Measurements from ENCODE around the gene POMC. TPM values are rescaled to one million over a fixed set of nuclear protein-coding genes. Genes with fewer than 3 reads are reported as not detected.

The POMC gene
- total RNA-seq, 2 donors from 2014 or later = 8.0 to 12.5 TPM

- H3K27ac Mint-ChIP-seq = no peak overlapping the region
- H3K36me3 Mint-ChIP-seq (ENCODE audit: insufficient read depth in 2 of 2) = no peaks in the 10 kb centered on the region
- H3K4me3 Mint-ChIP-seq = no peak overlapping the region
- DNase-seq (no peak), ATAC-seq (replicated peaks in 1 of 2) (no peak)
- H3K4me1 Mint-ChIP-seq (ENCODE audit: low read depth) = peaks cover 13% of the 10 kb centered on the region
- no peaks in the 10 kb centered on the region for H3K27me3 Mint-ChIP-seq (ENCODE audit: low read depth)
- H3K9me3 Mint-ChIP-seq = no peaks in the 10 kb centered on the region
These were observed 29.2 kb upstream of the POMC start for GRCh38 chr2:25197336-25198208.

GRCh38 chr2:25194576-25195122, 26.3 kb upstream of the POMC start:
- no peak for DNase-seq
- Mint-ChIP-seq H3K4me3 (no peak overlapping the region), H3K4me1 (ENCODE audit: low read depth) (peaks cover 6% of the 10 kb centered on the region), H3K9me3 (no peaks in the 10 kb centered on the region), H3K27me3 (ENCODE audit: low read depth) (no peaks in the 10 kb centered on the region), H3K36me3 (ENCODE audit: insufficient read depth in 2 of 2) (no peaks in the 10 kb centered on the region), H3K27ac (no peak overlapping the region)
- ATAC-seq (replicated peaks in 1 of 2) = no peak

- no peak for ATAC-seq (replicated peaks in 1 of 2)
These were observed 22.2 kb upstream of the POMC start for GRCh38 chr2:25190536-25190935.

GRCh38 chr2:25188405-25188804, 20.0 kb upstream of the POMC start:
- no peak for DNase-seq
- H3K27ac Mint-ChIP-seq = no peak overlapping the region
- no peak overlapping the region for H3K4me3 Mint-ChIP-seq
- peaks cover 5% of the 10 kb centered on the region for H3K27me3 Mint-ChIP-seq (ENCODE audit: low read depth)
- ATAC-seq (replicated peaks in 1 of 2) = no peak
- H3K9me3 Mint-ChIP-seq = no peaks in the 10 kb centered on the region
- H3K4me1 Mint-ChIP-seq (ENCODE audit: low read depth) = no peaks in the 10 kb centered on the region
- H3K36me3 Mint-ChIP-seq (ENCODE audit: insufficient read depth in 2 of 2) = no peaks in the 10 kb centered on the region

More at GRCh38 chr2:25190536-25190935, 22.2 kb upstream of the POMC start:
- H3K4me1 Mint-ChIP-seq (ENCODE audit: low read depth) = no peaks in the 10 kb centered on the region
- no peaks in the 10 kb centered on the region for H3K9me3 Mint-ChIP-seq
- H3K27ac Mint-ChIP-seq = peak overlapping the region; percentile 8
- H3K27me3 Mint-ChIP-seq (ENCODE audit: low read depth) = peaks cover 5% of the 10 kb centered on the region
- no peaks in the 10 kb centered on the region for H3K36me3 Mint-ChIP-seq (ENCODE audit: insufficient read depth in 2 of 2)
- no peak overlapping the region for H3K4me3 Mint-ChIP-seq
- DNase-seq = no peak

GRCh38 chr2:25187729-25188350, 19.5 kb upstream of the POMC start:
- Mint-ChIP-seq H3K9me3 (no peaks in the 10 kb centered on the region), H3K27ac (no peak overlapping the region), H3K36me3 (ENCODE audit: insufficient read depth in 2 of 2) (no peaks in the 10 kb centered on the region), H3K4me3 (no peak overlapping the region), H3K27me3 (ENCODE audit: low read depth) (peaks cover 5% of the 10 kb centered on the region), H3K4me1 (ENCODE audit: low read depth) (no peaks in the 10 kb centered on the region)
- no peak for DNase-seq
- no peak for ATAC-seq (replicated peaks in 1 of 2)

- Mint-ChIP-seq H3K4me3 (no peak overlapping the region), H3K27ac (no peak overlapping the region), H3K4me1 (ENCODE audit: low read depth) (no peaks in the 10 kb centered on the region), H3K36me3 (ENCODE audit: insufficient read depth in 2 of 2) (no peaks in the 10 kb centered on the region), H3K27me3 (ENCODE audit: low read depth) (peaks cover 5% of the 10 kb centered on the region), H3K9me3 (no peaks in the 10 kb centered on the region)
- ATAC-seq (replicated peaks in 1 of 2) (no peak), DNase-seq (no peak)
These were observed 15.9 kb upstream of the POMC start for GRCh38 chr2:25184254-25184653.

- Mint-ChIP-seq H3K27ac (no peak overlapping the region), H3K9me3 (no peaks in the 10 kb centered on the region), H3K36me3 (ENCODE audit: insufficient read depth in 2 of 2) (no peaks in the 10 kb centered on the region), H3K4me3 (no peak overlapping the region), H3K27me3 (ENCODE audit: low read depth) (peaks cover 25% of the 10 kb centered on the region), H3K4me1 (ENCODE audit: low read depth) (no peaks in the 10 kb centered on the region)
- DNase-seq (no peak), ATAC-seq (replicated peaks in 1 of 2) (no peak)
These were observed 10.6 kb upstream of the POMC start for GRCh38 chr2:25178976-25179375.

- no peaks in the 10 kb centered on the region for H3K4me1 Mint-ChIP-seq (ENCODE audit: low read depth)
- ATAC-seq (replicated peaks in 1 of 2) (no peak), DNase-seq (no peak)
- H3K36me3 Mint-ChIP-seq (ENCODE audit: insufficient read depth in 2 of 2) = no peaks in the 10 kb centered on the region
- H3K9me3 Mint-ChIP-seq = no peaks in the 10 kb centered on the region
- H3K4me3 Mint-ChIP-seq = no peak overlapping the region
- no peak overlapping the region for H3K27ac Mint-ChIP-seq
- peaks cover 41% of the 10 kb centered on the region for H3K27me3 Mint-ChIP-seq (ENCODE audit: low read depth)
These were observed 8.8 kb upstream of the POMC start for GRCh38 chr2:25177211-25177611.

GRCh38 chr2:25176541-25177181, 8.3 kb upstream of the POMC start:
- Mint-ChIP-seq H3K4me3 (no peak overlapping the region), H3K4me1 (ENCODE audit: low read depth) (no peaks in the 10 kb centered on the region), H3K27ac (no peak overlapping the region), H3K9me3 (no peaks in the 10 kb centered on the region), H3K36me3 (ENCODE audit: insufficient read depth in 2 of 2) (no peaks in the 10 kb centered on the region), H3K27me3 (ENCODE audit: low read depth) (peaks cover 41% of the 10 kb centered on the region)
- DNase-seq = no peak
- no peak for ATAC-seq (replicated peaks in 1 of 2)

GRCh38 chr2:25176138-25176537, 7.8 kb upstream of the POMC start:
- H3K36me3 Mint-ChIP-seq (ENCODE audit: insufficient read depth in 2 of 2) = no peaks in the 10 kb centered on the region
- H3K4me3 Mint-ChIP-seq = no peak overlapping the region
- H3K4me1 Mint-ChIP-seq (ENCODE audit: low read depth) = no peaks in the 10 kb centered on the region
- no peaks in the 10 kb centered on the region for H3K9me3 Mint-ChIP-seq
- ATAC-seq (replicated peaks in 1 of 2) (no peak), DNase-seq (no peak)
- H3K27me3 Mint-ChIP-seq (ENCODE audit: low read depth) = peaks cover 41% of the 10 kb centered on the region
- H3K27ac Mint-ChIP-seq = no peak overlapping the region

- Mint-ChIP-seq H3K4me1 (ENCODE audit: low read depth) (no peaks in the 10 kb centered on the region), H3K36me3 (ENCODE audit: insufficient read depth in 2 of 2) (no peaks in the 10 kb centered on the region), H3K4me3 (no peak overlapping the region), H3K27me3 (ENCODE audit: low read depth) (peaks cover 54% of the 10 kb centered on the region), H3K9me3 (no peaks in the 10 kb centered on the region), H3K27ac (no peak overlapping the region)
- ATAC-seq (replicated peaks in 1 of 2) = no peak
- no peak for DNase-seq
These were observed 5.9 kb upstream of the POMC start for GRCh38 chr2:25174192-25174861.

GRCh38 chr2:25173719-25174118, 5.3 kb upstream of the POMC start:
- no peak for ATAC-seq (replicated peaks in 1 of 2)
- Mint-ChIP-seq H3K36me3 (ENCODE audit: insufficient read depth in 2 of 2) (no peaks in the 10 kb centered on the region), H3K27me3 (ENCODE audit: low read depth) (peaks cover 60% of the 10 kb centered on the region), H3K9me3 (no peaks in the 10 kb centered on the region), H3K27ac (no peak overlapping the region), H3K4me1 (ENCODE audit: low read depth) (no peaks in the 10 kb centered on the region), H3K4me3 (no peak overlapping the region)
- no peak for DNase-seq

- peaks cover 15% of the 10 kb centered on the region for H3K4me1 Mint-ChIP-seq (ENCODE audit: low read depth)
- H3K36me3 Mint-ChIP-seq (ENCODE audit: insufficient read depth in 2 of 2) = no peaks in the 10 kb centered on the region
- H3K27ac Mint-ChIP-seq = no peak overlapping the region
- no peaks in the 10 kb centered on the region for H3K9me3 Mint-ChIP-seq
- peaks cover 64% of the 10 kb centered on the region for H3K27me3 Mint-ChIP-seq (ENCODE audit: low read depth)
- ATAC-seq (replicated peaks in 1 of 2) (no peak), DNase-seq (no peak)
- no peak overlapping the region for H3K4me3 Mint-ChIP-seq
These were observed 2.5 kb upstream of the POMC start for GRCh38 chr2:25170888-25171287.
